ENCODE data around the gene DDX1.

DNA sequence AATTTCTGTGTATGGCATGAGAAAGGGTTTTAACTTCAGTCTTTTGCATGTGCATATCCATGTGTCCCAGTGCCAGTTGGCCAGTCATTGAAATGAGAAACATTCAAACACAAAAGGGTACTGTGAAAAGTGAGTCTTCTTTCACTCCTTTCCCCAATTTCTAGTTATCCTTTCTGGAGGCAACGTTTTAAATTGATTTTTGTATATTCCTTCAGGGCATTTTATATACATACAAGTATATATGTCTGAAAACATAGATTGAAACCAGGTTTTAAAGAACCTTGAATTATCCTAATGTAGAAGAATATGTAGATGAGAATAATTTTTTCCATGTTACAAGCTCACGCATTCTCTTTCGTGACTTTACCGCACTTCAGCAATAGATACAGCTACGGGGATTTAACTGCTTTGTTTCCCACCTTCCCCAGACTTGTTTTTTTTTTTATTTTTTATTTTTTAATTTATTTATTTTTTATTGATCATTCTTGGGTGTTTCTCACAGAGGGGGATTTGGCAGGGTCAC lies 18.8 kb downstream of the DDX1 start:
- no peak for TF ChIP-seq POLR2A (IDR thresholded peaks at IDR 0.05)
- TF ChIP-seq, protein P1, sequence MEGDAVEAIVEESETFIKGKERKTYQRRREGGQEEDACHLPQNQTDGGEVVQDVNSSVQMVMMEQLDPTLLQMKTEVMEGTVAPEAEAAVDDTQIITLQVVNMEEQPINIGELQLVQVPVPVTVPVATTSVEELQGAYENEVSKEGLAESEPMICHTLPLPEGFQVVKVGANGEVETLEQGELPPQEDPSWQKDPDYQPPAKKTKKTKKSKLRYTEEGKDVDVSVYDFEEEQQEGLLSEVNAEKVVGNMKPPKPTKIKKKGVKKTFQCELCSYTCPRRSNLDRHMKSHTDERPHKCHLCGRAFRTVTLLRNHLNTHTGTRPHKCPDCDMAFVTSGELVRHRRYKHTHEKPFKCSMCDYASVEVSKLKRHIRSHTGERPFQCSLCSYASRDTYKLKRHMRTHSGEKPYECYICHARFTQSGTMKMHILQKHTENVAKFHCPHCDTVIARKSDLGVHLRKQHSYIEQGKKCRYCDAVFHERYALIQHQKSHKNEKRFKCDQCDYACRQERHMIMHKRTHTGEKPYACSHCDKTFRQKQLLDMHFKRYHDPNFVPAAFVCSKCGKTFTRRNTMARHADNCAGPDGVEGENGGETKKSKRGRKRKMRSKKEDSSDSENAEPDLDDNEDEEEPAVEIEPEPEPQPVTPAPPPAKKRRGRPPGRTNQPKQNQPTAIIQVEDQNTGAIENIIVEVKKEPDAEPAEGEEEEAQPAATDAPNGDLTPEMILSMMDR (IDR thresholded peaks at IDR 0.05) = no peak
